ENCODE measurements around the gene RASL12. TPM values are rescaled to one million over a fixed set of nuclear protein-coding genes. Genes with fewer than 3 reads are reported as not detected.
A peak's percentile ranks its signal among the peaks of the same experiment; 100 is the strongest.
"Not testable (repeated sequence)": the region's sequence is repeated elsewhere in the genome, so short reads cannot be mapped to it uniquely, and the experiment has no call there.

The RASL12 gene
- total RNA-seq, 1 donor from 2014 or later, result 23.3 TPM

DNA sequence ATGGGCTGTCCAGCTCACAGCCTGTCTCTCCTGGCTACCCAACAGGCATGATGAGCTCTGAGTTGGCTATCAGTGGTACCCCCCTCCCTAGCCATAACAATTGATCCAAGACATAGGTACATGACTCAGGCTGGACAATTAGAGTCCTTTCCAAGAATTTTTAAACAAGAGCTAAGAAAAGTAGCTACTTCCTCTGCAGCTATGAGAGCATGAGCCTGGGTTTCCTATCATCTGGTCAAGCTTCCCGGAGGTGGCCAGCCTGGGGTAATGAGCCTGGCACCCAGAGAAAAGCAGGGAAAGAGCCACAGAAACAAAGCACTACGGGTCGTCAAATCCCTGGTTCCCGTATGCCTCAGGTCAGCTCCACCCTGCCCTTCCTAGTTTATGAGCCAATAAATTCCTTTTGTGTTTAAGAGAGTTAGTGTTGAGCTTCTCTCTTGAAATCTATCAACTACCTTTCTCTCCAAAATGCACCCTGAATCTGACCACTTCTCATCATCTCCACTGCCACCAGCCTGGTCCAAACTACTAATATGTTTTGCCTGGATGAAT lies 24.9 kb downstream of the RASL12 start:
- ATAC-seq (no peak), DNase-seq (ENCODE audit: missing footprints) (no peak)
- intact Hi-C loops (cut with DNase I), result no loop called here

DNA sequence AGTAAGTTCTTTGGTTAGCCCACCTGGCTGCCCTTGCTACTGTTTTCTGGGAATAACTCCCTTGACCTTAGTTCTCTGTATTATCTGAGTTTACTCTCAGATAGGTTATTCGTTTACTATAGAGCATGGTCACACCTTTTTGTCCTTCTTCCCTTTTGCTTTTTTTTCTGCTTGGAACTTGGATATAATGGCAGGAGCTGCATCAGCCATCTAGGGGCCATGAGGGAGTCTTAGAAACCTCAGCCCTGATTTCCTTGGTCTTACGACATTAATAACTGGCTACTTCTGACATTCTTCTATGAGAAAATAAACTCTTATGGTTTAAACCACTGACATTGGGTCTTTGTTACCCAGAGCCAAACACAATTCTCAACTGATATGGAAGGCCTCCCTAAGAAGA lies 26.0 kb downstream of the RASL12 start:
- intact Hi-C loops (cut with DNase I), result no loop called here
- DNase-seq (ENCODE audit: missing footprints), result no peak
- no peak for ATAC-seq

DNA sequence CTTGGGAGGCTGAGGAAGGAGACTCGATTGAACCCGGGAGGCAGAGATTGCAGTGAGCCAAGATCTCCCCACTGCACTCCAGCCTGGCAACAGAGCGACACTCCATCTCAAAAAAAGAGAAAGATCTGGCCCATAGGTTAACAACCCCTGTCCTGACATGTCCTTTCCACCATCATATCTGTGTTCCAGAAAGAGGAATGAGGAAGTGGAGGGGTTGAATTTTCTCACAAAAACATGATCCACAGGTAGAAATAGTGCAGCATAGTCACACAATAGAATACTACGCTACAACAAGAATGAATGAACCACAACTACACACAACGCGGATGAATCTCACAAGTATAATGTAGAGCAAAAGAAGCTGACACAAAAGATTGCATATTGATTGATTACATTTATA lies 27.3 kb downstream of the RASL12 start:
- DNase-seq (ENCODE audit: missing footprints), result no peak
- intact Hi-C loops (cut with DNase I), result no loop called here
- ATAC-seq, result no peak

DNA sequence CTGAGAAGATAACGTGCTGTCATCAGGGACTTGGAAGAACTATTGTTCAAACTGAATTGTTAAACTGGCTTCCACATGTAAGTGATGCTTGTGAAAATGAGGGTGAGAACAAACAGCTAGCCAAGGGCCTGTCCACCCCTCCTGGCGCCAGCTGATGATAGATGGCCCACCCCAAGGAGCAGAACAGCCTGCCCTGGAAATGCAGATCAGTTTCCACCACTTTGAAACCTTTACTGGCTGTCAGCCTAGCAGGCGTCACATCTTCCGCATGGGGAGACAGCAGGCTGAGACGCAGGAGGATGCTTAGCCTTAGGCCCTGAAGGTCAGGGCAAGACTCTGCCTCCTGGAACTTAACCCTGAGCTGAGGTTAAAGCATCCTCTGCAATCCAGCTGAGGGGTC lies 29.0 kb downstream of the RASL12 start:
- ATAC-seq, result no peak
- no peak for DNase-seq (ENCODE audit: missing footprints)
- intact Hi-C loops (cut with DNase I), result no loop called here

DNA sequence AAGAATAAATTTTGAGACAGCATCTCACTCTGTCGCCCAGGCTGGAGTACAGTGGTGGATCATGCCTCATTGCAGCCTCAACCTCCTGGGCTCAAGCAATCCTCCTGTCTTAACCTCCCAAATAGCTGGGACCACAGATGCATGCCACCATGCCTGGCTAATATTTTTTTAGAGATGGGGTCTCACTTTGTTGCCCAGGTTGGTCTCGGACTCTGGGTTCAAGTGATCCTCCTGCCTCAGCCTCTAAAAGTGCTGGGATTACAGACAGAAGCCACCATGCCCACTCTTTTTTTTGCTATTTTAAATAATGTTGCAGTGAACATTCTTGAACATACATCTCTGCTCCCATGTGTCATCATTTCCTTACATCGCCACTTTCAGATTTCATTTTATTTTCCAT lies 29.4 kb downstream of the RASL12 start:
- ATAC-seq, result no peak
- DNase-seq (ENCODE audit: missing footprints), result no peak
- intact Hi-C loops (cut with DNase I), result no loop called here

DNA sequence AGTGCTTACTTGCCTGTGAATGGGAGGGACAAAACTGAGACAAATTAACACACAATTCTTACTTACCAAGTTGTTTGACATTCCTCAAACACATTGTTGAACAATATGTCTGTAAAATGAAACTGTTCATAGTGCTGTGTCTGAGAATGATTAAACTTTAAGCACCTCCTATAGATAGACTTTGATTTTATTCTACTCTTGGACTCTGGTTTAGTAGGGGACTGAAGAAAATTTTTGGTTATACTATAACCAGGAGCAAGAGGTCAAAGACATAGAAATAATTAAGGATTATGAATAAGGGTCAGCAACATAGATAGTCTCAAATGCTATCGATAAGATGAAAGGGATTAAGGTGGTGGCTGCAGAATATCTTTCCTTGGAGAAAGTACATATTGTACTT lies 30.5 kb downstream of the RASL12 start:
- ATAC-seq (no peak), DNase-seq (ENCODE audit: missing footprints) (no peak)
- intact Hi-C loops (cut with DNase I), result no loop called here

DNA sequence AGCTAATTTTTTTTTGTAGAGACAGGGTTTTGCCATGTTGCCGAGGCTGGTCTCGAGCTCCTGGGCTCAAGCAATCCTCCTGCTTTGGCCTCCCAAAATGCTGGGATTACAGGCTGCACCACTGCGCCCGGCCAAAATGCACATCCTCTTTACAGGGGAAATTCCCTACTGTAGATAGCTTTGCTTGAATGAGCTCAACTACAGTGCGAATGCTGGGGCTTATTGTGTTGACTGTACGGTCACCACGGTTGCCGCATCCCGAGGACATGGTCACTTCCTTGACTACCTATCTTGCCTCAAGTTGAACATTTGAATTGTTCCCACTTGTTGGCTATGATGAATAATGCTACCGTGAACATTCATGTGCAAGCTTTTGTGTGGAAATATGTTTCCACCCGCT lies 33.1 kb downstream of the RASL12 start:
- ATAC-seq, result no peak
- DNase-seq (ENCODE audit: missing footprints), result no peak
- intact Hi-C loops (cut with DNase I), result loop anchor here (5.0 kb wide), 2 partner anchors 68 to 263 kb away; partner anchors contain the start of gene RNU5A-1

DNA sequence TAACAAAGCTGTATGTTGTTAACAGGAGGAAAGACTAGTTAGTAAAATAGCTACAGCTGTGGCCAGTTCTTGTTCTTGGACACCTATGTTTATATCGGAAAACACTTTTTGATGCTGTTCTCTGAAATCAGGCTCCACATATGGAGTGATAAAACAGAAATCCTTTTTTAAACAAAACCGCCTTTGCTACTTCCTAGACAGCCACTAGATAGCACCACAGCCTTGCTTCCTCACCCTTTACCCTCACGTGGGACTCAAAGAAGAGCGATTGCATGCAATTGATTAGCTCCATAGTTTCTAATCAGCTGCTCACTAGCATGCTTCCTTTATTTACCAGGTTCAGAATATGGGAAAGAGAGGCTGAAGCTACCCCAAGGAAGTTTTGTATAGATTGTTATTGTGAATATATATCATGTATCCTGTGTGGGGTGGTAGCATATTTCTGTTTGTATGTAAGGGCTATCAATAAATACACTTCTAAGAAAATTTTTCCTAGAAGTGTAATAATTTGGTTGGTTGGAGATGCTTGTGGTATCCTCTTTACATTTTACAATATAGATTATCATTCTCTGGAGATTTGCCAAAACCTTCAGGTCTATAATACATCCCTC lies 34.0 kb downstream of the RASL12 start:
- ATAC-seq (peak; percentile 30), DNase-seq (ENCODE audit: missing footprints) (no peak)
- intact Hi-C loops (cut with DNase I), result loop anchor here (2.0 to 5.0 kb wide), 3 partner anchors 49 to 264 kb away; partner anchors contain the start of gene RNU5A-1

DNA sequence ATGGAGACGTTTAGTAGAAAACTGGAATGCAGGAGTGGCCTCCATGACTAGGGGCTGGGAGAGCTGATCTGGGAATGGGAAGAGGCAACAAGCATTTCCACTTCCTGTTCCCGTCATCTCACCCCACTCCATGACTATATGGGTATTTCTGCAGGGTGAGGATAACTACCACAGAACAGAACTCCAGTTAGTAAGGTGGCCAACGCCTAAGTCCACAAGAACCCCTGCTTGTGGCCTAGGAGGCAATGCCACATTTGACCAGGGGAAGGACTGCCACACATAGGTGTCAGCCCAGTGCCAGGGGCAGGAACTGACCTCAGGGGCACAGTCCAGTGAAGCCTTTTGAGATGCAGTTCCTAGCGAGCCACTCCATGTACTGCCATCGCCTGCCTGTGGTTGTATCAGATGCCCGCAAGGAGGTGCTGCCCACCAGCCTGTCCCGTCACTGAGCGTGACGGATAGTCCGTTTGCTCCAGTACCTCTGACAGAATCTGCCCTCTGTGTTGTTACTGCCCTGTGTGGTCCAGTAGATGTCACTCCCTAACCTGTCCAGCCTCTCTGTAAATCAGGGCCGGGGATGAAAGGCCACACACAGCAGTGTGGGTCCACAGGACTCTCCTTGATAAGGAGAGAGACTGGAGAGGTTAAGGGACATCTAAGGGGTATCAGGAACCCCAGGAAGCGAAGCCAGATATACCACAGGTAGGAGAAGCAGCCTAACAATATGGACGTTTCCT lies 34.8 kb downstream of the RASL12 start:
- DNase-seq (ENCODE audit: missing footprints) (no peak), ATAC-seq (peak; percentile 56)
- intact Hi-C loops (cut with DNase I), result loop anchor here (2.0 to 5.0 kb wide), 3 partner anchors 50 to 264 kb away; partner anchors contain the start of gene RNU5A-1

DNA sequence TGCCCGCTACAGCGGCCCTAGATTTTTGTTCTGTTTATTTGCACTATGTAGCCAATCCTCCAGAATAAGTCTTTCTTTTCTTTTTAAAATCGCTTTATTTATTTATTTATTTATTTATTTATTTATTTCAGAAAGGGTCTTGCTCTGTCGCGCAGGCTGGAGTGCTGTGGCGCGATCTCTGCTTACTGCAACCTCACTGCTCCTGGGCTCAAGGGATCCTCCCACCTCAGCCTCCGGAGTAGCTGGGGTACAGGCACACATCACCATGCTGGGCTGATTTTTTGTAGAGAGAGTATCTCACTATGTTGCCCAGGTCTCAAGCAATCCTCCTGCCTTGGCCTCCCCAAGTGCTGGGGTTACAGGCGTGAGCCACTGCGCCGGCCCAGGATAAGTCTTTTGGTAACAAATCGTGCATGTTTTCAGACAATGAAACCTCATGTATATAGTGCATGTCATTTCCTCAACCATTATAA lies 38.0 kb downstream of the RASL12 start:
- intact Hi-C loops (cut with DNase I), result loop anchor here (5.0 kb wide), 2 partner anchors 73 to 268 kb away; partner anchors contain the start of gene RNU5A-1
- no peak for DNase-seq (ENCODE audit: missing footprints)
- ATAC-seq, result no peak

DNA sequence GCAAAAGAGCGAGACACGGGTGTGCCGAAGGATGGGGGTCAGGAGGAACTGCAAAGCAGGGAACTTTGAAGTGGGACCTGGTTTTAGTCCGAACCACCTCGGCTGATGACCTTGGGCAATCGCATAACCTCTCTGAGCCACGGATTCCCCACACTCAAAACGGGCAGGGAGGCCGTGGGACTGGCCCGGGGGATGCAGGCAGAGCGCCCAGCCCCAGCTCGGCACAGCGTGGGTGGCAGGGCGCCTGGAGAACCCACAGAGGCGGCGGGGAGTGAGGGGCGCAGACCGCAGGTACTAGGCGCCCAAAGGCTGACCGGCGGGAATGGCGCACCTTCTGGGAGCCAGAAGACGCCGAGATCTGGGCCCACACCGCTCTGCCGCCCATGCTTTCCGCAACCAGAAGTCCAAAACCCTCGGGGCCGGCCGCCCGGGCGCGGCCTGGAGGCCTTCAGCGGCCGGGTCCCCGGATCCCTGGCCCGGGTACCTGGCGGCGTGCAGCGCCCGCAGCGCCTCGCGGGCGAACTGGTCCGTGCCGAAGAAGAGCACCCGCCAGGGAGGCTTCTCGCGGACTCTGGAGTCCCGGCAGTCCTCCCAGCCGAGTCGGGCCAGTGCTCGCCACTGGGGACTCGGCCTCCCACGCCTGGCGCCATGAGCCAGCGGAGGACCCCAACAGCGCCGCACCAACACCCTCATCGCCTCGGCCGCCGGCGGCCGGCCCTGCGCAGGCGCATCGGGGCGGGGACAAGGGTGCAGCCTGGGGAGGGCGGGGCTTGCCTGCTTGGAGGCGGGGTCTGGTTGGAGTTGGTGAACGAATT lies 38.7 kb downstream of the RASL12 start, which contains the start of gene MTFMT:
Gene MTFMT, minus strand, starts transcription at position 719 of the 815 bp plus-strand sequence. Its CDS starts 26 bp downstream, at position 693.
- peak; percentile 97 for DNase-seq (ENCODE audit: missing footprints)
- ATAC-seq, result peak; percentile 97
- intact Hi-C loops (cut with DNase I), result no loop called here

DNA sequence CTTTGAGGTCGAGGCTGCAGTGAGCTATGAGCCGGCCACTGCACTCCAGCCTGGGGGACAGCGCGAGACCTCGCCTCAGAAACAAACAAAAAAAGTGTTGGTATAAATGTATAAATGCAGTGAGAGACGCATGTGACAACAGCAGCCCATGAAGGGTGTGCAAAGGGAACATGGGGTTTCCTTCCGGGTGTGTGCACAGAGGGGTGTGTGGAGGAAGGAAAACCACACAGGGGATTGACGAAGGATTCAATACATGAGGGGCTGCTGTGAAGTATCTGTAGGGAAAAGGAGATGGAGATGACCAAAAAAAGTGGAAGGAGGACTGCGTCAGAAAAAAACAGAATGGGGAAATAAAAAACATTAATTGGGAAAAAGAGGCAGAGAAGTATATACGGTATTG lies 39.5 kb downstream of the RASL12 start:
- DNase-seq (ENCODE audit: missing footprints) (no peak), ATAC-seq (no peak)
- intact Hi-C loops (cut with DNase I), result no loop called here

DNA sequence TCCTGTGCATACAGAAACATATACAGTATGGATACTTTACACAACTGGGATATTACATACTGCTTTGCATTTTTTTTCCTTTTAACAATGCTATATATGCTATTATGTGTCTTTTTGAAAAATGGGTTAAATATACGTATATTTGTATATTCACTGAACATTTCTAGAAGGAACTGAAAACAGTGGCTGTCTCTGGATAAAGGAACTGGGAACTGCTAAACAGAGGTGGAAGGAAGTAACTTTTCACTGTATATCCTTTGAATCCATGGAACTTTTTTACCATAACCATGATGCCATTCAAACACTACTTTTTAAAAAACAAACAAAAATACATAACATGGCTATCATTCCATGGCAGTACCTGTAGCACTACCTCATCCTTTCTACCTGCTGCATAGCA lies 40.2 kb downstream of the RASL12 start:
- intact Hi-C loops (cut with DNase I), result no loop called here
- DNase-seq (ENCODE audit: missing footprints), result no peak
- ATAC-seq, result no peak

DNA sequence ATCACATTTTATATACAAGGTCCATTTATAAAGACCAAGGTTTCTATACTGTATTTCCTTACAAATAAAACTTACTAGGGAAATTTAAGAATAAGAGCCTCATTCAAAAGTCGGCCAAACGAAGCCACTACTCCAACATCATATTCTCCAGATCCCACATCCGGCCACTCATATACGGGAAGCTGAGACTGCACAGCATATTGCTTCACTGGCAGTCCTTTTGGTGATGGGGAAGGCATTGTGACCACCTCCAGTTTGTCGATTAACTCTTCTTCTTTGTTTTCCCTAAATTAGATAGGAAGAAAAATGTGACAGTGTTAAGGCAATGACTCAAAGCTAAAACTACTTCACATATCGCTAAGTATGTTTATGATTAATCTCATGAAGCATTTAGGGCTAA lies 41.0 kb downstream of the RASL12 start:
- ATAC-seq (no peak), DNase-seq (ENCODE audit: missing footprints) (no peak)
- intact Hi-C loops (cut with DNase I), result no loop called here

DNA sequence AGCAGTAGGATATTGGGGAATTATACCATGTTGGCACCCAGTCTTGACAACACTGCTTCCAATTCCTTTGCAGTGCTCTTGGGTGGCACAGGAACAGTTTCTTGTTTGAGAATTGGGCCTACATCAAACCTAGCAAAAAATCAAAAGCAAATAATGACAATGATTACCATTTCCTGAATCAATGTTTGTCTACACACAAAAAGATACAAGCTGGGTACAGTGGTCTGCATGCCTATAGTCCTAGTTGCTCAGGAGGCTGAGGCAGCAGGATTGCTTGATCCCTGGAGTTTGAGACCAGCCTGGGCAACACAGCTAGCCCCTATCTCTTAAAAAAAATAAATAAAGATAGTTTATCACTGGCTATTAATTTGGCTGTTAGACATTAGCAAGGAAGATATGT lies 46.3 kb downstream of the RASL12 start:
- DNase-seq (ENCODE audit: missing footprints) (no peak), ATAC-seq (no peak)
- intact Hi-C loops (cut with DNase I), result no loop called here

DNA sequence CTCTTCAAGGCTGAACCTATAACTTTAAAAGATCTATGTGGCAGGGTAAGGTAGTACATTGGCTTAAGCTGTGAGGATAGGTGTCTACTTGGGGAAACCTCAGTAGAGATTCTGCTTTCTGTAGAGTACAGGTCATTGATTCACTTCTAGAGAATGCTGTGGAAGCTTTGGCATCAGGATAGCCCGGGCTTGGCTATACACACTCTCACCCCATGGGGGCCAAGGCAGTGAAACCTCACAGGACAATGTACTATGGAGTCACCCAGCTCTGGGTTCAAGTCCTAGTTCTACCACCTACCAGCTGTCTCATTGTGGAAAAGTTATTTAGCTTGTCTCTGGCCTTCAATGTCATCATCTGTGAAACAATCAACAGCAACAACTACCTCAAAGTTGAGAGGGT lies 47.4 kb downstream of the RASL12 start:
- no peak for ATAC-seq
- DNase-seq (ENCODE audit: missing footprints), result no peak
- intact Hi-C loops (cut with DNase I), result no loop called here

DNA sequence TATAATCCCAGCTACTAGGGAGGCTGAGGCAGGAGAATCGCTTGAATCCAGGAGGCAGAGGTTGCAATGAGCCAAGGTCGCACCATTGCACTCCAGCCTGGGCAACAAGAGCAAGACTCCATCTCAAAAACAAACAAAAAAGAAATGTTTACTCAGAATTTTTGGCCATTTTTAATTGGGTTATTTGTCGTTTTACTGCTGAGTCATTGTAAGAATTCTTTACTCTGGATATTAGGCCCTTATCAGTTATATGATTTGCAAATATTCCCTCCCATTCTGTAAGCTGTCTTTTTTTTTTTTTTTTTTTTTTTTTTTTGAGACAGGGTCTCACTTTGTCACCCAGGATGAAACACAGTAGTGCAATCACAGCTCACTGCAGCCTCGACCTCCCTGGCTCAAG lies 56.6 kb downstream of the RASL12 start:
- intact Hi-C loops (cut with DNase I); ATAC-seq; DNase-seq (ENCODE audit: missing footprints): not testable (repeated sequence)

DNA sequence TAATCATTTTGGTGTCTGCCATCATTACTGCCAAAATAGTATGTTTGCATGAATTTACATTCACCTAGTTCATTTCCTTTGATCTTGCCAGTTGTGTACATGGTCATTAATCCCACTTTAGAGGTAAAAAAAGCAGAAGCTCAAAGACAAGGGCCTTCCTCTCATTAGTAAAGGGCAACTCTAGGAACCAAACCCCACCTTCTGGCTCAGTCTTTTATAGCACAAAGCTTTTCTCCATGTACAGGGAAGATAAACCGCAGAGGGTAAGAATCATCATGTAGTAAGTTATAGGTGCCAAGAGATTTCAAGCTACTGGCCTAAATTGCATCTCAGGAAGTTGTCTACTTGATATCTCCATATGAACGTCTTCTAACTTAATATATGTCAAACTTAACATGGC lies 58.8 kb downstream of the RASL12 start:
- ATAC-seq, result no peak
- intact Hi-C loops (cut with DNase I), result no loop called here
- no peak for DNase-seq (ENCODE audit: missing footprints)

DNA sequence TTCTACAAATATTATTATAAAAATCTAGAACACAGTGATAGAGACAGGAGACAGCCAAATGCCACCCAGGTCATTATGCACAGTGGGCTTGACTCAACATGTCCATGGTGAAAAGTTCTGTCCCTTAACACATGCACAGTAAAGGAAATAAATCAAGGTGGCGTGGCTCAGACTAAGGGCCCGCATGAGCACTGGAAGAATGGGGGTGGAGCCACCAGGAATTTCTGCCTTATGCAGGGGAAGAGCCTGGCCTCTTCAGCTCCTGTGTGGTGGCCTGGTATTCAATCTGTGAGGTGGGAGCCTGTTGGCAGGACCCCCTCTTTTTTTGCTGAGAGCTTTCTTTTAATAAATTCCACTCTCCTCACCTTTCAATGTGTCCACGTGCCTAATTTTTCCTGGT lies 60.9 kb downstream of the RASL12 start:
- ATAC-seq (no peak), DNase-seq (ENCODE audit: missing footprints) (no peak)
- intact Hi-C loops (cut with DNase I), result no loop called here

Measured in Right ventricle myocardium inferior (tissue), 1 donor.